IPS DF 6.9 (cell line): ENCODE results near the gene RSPH6A.
"Not testable (repeated sequence)": the region's sequence is repeated elsewhere in the genome, so short reads cannot be mapped to it uniquely, and the experiment has no call there.

Experiments used
- DNase-seq: peaks from one replicate; pipeline ENCODE4 v3.0.0-alpha.2; 2013; ENCODE audit warnings: low read depth, low spot score
- H3K27ac ChIP-seq: one replicate; pipeline ENCODE4 v1.5.1; 2013; ENCODE audit warnings: low read length, control low read depth
- H3K27me3 ChIP-seq: 2 replicates; pipeline ENCODE4 v1.6.1; 2013; ENCODE audit warnings: mild to moderate bottlenecking, low read length; ENCODE audit not compliant: control insufficient read depth, insufficient read depth
- H3K36me3 ChIP-seq: 2 replicates; pipeline ENCODE4 v1.6.1; 2013; ENCODE audit warnings: low read length; ENCODE audit not compliant: control insufficient read depth, insufficient read depth
- H3K4me1 ChIP-seq: 2 replicates; pipeline ENCODE4 v1.6.1; 2013; ENCODE audit warnings: low read length; ENCODE audit not compliant: control insufficient read depth, insufficient read depth
- H3K4me3 ChIP-seq: 2 replicates; pipeline ENCODE4 v1.5.1; 2013; ENCODE audit warnings: mild to moderate bottlenecking, low read length
- H3K9me3 ChIP-seq: 2 replicates; pipeline ENCODE4 v1.6.1; 2013; ENCODE audit warnings: low read length, inconsistent platforms; ENCODE audit not compliant: control insufficient read depth, insufficient read depth
- WGBS: extraction: QIAGEN DNeasy Blood & Tissue Kit; methylation state at CpG from one replicate; pipeline ENCODE4 v1.1.7; 2013; ENCODE audit warnings: mixed read lengths, missing lambda C conversion rate; ENCODE audit not compliant: insufficient read length, insufficient coverage; 5-methylcytosine and 5-hydroxymethylcytosine counted together

RSPH6A gene

DNA sequence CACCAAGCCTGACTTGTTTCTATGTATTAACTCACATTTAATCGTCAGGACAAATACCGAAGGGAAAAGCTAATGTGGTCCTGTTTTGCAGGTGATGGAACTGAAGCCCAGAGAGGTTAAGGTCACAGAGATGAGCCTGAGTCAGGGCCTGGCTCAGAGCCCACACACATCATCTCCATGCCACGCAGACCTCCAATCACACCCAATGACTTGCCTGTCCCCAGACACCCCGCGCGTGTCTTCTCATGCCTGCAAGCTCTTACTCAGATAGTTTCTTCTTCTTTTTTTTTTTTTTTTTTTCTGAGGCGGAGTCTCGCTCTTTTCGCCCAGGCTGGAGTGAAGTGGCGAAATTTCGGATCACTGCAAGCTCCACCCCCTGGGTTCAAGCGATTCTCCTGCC lies 62.5 kb downstream of the RSPH6A start:
- H3K36me3 ChIP-seq = no peaks in the 10 kb centered on the region
- no peak overlapping the region for H3K4me3 ChIP-seq
- H3K4me1 ChIP-seq = no peaks in the 10 kb centered on the region
- no peak for DNase-seq
- H3K27me3 ChIP-seq = no peaks in the 10 kb centered on the region
- H3K27ac ChIP-seq = no peak overlapping the region
- no CpG with 5 or more reads among the region's 12 CpGs for WGBS
- H3K9me3 ChIP-seq = no peaks in the 10 kb centered on the region

DNA sequence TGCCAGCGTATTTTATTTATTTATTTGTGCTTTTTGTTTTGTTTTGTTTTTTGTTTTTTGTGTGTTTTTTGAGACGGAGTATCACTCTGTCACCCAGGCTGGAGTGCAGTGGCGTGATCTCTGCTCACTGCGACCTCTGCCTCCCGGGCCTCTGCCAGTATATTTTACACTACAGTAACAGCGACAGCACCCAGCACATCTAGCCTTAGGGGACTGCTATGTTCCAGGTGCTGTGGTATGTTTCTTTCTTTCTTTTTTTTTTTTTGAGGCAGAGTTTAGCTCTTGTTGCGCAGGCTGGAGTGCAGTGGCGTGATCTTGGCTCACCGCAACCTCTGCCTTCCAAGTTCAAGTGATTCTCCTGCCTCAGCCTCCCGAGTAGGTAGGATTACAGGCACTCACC lies 63.6 kb downstream of the RSPH6A start:
- H3K4me3 ChIP-seq, H3K27ac ChIP-seq, H3K27me3 ChIP-seq, H3K36me3 ChIP-seq, DNase-seq, H3K4me1 ChIP-seq, H3K9me3 ChIP-seq: not testable (repeated sequence)
- no CpG with 5 or more reads among the region's 10 CpGs for WGBS

DNA sequence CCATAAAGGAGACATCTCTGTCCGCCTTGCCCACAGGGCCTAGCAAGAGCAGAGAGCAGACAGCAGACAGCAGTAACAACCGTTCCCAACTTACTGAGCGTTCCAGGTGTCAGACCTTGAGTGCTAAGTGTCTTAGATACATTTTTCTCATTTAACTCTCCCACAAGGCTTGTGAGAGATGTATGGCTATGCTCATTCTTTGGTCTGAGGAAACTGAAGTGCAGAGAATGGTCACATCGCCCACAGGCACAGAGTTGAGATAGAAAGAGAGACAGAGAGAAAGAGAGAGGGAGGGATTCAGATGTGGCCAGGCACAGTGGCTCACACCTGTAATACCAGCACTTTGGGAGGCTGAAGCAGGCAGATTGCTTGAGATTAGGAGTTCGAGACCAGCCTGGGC lies 67.6 kb downstream of the RSPH6A start:
- no CpG with 5 or more reads among the region's 5 CpGs for WGBS
- no peaks in the 10 kb centered on the region for H3K36me3 ChIP-seq
- no peak overlapping the region for H3K27ac ChIP-seq
- H3K9me3 ChIP-seq = no peaks in the 10 kb centered on the region
- H3K4me3 ChIP-seq = no peak overlapping the region
- H3K27me3 ChIP-seq = no peaks in the 10 kb centered on the region
- DNase-seq = no peak
- no peaks in the 10 kb centered on the region for H3K4me1 ChIP-seq

DNA sequence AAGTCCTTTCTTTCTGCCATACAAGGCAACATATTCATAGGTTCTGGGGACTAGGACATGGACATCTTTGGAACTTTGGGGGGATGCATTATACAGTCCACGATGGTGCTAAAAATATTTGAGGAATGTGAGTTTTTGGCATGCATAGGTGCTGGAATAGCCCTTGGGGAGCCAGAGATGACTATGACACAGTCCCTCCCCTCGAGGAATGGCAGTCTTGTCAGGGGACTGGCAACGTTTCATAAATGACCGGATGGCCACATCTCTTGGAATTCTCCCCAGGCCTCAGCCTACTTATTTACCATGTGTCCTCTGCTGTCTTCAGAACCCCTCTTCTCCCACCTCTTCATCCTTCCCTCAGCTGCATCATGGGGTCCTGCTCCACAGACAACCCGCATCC lies 68.2 kb downstream of the RSPH6A start:
- Histone ChIP-seq H3K4me1 (no peaks in the 10 kb centered on the region), H3K27ac (no peak overlapping the region), H3K9me3 (no peaks in the 10 kb centered on the region), H3K4me3 (no peak overlapping the region), H3K36me3 (no peaks in the 10 kb centered on the region), H3K27me3 (no peaks in the 10 kb centered on the region)
- DNase-seq = no peak
- no CpG with 5 or more reads among the region's 5 CpGs for WGBS
